Hematopoietic multipotent progenitor cell treated with erythropoietin and hydrocortisone succinate and interleukin-3 and kit ligand, for 6 days (in vitro differentiated cells): ENCODE data around the gene GMPR2.
A peak's percentile ranks its signal among the peaks of the same experiment; 100 is the strongest.
"Not testable (repeated sequence)": the region's sequence is repeated elsewhere in the genome, so short reads cannot be mapped to it uniquely, and the experiment has no call there.

ENCODE experiments used
- DNase-seq: peaks from one replicate; pipeline ENCODE4 v3.0.0-alpha.2; 2015

The GMPR2 gene

DNA sequence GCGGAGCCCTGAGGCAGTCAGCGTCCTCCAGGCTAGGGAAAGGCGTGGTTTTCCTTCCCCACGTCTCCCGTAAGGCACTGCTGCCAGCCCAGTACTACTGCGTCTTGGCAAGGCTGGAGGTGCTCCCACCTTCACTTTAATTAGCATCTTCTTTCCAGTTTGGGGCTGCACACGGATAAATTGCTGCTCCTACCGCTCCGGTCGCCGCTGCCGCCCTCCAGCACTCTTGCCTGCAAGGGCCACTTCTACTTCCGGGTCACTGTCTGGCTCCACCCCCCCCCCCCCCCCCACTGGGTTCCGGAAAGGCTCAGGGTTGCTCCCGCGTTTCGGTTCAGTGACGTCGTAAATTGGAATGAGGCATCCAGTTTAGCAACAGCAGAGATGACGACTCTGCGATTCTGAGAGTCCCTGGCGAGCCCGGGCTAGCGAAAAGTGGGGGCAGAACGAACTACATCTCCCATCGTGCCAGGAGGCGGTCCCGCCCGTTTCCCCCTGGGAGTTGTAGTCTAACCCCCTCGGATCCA, 546 bp upstream of the GMPR2 start, which contains the start of gene NEDD8:
Gene NEDD8 (minus strand): TSS at position 247 of the 524 bp plus-strand sequence. CDS start 100 bp downstream, at position 147.
- DNase-seq: peak; percentile 96

GRCh38 chr14:24233538-24233866, 773 bp downstream of the GMPR2 start:
- peak; percentile 27 for DNase-seq

DNA sequence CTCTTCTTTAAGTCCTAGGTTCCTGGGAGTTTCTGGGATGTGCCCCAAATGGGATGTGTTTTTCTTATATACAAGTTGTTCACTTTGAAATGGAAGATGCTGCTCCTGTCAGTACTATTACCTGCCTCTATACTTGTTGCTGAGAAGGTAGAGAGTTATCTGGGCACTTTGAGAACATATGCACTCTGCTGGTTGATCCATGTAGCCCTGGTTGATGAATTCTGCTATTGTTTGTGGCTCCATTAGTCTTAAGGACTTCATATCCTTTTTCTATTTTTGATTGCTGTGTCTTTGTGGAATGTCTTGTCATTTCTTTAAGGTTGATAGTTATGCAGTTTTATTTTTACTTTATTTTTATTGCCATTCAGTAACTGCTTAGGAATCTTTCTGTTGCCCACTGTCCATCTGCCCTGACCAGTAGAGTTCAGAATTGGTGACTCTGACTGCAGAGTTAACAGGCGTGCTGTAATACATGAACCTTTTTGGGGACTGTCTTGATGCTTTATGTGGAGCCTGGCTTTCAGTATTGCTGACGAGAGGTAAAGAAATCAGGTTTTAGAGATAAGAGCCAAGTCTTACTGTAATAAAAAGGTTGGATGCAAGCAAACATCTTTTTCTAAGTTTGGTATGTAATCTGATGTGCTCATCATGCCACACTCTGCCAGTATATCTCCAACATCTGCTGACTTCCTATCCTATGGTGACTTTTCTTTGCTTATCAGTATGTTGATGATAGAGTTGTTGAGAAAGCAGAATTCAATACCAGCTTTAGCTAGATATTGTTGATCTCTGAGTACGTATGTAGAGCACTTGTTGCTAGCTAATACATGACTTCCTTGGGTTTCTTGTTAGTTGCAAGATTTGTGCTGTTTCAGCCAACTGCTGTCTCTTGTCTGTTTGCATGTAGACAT, 1.6 kb downstream of the GMPR2 start:
- DNase-seq: peak; percentile 60

DNA sequence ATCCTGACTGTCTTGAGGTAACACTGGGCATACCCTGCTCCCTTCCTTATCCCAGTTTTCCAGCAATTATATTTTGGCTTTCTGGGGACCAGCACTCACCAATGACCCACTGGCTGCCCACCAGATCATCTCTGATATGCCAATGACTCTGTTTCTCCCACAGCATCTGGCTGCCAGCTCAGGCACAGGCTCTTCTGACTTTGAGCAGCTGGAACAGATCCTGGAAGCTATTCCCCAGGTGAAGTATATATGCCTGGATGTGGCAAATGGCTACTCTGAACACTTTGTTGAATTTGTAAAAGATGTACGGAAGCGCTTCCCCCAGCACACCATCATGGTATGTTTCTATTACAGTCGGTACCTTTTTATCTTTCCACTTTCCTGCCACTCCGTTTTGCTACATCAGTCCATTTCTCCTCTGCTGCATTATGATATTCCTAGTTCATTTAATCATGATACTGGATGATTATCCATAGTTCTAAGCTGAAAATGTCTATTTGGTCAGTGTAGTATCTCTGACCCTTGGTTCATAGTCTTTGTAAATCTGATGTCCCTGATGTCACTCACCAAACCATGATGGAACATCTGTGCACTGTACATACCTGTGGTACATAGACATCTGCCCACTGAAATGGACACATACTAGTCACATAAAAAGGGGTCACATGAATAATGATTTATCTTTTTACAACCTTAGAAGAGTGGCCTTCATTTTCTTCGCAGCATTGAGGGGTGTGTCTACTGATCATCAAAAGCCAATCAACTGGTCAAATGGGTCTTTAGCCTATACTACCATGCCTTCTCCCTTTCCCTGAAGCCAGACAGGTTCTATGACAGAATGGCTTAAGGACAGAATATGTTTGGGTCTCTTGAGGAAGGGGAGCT, 3.3 kb downstream of the GMPR2 start:
- DNase-seq: no peak

DNA sequence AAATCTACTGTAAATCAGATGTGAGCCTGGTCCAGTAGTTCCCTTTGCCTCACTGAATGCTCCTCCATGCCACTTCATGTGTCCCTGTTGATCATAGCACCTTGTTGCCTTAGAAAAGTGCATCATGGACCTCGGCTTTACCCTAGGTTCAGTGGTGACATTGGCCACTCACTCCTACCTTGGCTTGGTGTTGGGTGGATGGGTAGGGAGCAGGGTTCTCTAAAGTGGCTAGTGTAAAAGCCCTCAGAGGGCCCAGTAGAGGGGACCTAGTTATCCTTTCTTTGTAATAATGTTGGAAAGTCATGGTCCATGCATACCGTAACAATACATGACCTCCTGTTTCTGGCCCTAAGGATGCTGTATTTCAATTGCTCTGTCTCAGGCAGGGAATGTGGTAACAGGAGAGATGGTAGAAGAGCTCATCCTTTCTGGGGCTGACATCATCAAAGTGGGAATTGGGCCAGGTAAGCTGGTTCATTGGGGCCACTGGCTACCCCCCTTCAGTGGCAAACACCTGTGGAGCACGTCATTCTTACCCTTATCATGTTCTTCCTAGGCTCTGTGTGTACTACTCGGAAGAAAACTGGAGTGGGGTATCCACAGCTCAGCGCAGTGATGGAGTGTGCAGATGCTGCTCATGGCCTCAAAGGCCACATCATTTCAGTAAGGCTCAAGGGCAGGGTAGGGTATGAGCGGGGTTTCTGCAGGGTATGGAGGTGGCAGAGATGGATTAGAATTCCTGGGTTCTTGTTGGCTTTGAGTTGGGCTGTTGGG, 4.1 kb downstream of the GMPR2 start:
- DNase-seq: no peak

DNA sequence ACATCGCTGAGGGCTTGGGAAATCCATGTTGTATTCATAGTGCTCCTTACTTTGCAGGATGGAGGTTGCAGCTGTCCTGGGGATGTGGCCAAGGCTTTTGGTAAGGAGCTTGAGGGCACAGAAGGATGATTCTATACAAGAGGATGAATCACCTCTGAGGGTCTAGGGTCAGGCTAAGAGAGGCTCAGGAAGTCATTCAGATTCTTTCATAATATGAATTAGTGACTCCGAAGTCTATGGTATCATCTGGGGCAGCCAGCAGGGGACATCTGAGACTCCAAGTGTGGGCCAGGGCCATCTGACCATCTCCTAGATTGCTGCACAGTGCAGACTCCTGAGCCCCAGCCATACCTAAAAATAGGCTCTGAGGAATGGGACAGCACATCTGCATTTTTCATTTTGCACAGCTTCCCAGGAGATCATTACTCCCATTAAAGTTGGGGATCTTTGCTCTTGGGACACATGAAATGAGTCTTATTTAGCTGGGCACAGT, 4.8 kb downstream of the GMPR2 start:
- DNase-seq: no peak

GRCh38 chr14:24238123-24238522, 5.4 kb downstream of the GMPR2 start:
- DNase-seq: no peak

DNA sequence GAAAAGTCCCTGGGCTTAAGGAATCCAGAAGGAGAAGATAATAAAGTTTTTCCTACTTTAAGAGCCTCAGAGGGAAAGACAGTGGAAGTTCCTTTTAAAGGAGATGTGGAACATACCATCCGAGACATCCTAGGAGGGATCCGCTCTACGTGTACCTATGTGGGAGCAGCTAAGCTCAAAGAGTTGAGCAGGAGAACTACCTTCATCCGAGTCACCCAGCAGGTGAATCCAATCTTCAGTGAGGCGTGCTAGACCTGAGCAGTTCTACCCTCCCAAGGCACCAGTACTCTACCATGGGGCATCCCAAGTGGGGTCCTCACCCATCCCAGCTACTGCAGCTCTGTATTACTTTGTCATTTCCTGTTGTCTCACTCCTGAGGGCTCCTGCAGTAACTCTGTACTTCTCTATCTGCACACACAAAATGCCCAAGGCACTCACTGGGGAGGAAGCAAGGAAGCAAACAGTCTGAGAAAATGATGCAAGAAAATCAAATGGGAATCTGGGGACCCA, 5.9 kb downstream of the GMPR2 start:
- DNase-seq: no peak

- DNase-seq: no peak
These were observed 7.6 kb downstream of the GMPR2 start for GRCh38 chr14:24240110-24240918.

- peak; percentile 98 for DNase-seq
These were observed 9.2 kb downstream of the GMPR2 start for GRCh38 chr14:24241829-24242443.

DNA sequence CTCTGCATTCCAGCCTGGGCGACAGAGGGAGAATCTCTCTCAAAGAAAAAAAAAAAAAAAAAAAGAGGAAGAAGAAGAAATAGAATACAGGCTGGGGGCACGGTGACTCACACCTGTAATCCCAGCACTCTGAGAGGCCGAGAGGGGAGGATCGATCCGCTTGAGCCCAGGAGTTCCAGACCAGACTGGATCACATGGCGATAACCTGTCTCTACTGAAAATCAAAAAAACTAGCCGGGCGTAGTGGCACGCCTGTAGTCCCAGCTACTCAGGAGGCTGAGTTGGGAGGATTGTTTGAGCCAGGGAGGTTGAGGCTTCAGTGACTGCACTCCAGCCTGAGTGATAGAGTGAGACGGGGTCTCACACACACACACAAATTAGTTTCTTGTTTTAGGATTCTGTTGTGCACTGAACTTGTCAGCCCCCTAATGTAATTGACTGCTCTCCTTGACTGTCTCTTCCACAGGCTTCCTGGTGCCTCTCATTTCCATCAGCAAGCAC, 10.7 kb downstream of the GMPR2 start:
- no peak for DNase-seq

- DNase-seq: not testable (repeated sequence)
These were observed 12.6 kb downstream of the GMPR2 start for GRCh38 chr14:24245350-24245749.

DNA sequence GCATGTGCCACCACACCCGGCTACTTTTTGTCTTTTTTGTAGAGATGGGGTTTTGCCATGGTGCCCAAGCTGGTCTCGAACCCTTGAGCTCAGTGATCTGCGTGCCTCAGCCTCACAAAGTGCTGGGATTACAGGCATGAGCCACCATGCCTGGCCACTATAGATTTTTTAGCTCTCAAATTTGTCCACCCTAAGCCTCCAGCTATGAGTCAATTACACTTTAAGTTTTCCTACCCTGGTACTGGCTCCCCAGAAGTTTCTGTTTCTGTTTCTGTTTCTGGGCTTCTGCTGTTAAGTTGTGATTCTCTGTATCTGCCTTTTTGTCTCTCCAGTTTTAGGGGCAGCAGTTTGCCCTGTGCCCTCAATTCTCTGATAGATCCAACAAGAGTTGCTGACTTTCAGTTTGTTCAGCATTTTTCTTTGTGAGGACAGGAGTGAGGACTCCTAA, 14.1 kb downstream of the GMPR2 start:
- DNase-seq: peak; percentile 36

- DNase-seq: peak; percentile 66
These were observed 14.7 kb downstream of the GMPR2 start for GRCh38 chr14:24247422-24247821.

GRCh38 chr14:24249230-24250021, 16.7 kb downstream of the GMPR2 start:
- no peak for DNase-seq

DNA sequence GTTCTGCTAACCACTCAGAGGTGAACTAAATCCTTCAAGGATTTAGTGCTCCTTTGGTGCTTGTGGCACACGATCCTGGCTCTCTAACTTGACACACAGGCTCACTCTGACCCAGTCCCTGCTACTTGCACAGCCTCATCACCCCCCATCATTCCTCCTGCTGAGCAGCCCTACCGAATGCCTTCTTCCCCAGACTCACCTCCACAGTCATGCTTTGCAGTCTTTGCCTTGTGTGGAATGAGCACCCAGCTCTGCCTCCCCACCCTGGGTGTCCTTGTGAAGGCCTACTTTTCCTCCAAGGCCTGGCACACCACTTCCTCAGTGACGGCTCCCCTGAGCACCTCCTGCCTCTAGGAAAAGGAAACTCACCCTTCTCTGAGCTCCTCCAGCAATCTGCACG, 17.6 kb downstream of the GMPR2 start:
- DNase-seq: no peak

DNA sequence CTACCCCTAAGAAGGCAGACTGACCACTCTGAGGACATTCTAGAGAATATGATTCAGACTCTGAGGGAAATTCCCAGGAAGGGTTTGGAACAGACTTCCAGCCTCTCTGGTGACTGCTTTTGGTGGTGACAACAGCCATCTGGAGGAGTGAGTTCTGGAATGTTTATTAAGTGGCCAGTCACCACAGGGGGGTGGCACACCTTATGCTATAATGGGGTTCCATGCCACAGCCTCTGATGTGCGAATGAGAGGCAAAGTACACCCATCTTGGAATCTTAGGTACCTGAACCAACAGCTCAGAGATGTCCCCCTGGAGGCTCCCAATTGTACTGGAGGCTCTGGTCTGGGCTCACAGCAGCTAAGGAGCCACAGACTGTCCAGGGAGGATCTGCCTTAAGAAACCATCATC, 19.2 kb downstream of the GMPR2 start:
- no peak for DNase-seq

DNA sequence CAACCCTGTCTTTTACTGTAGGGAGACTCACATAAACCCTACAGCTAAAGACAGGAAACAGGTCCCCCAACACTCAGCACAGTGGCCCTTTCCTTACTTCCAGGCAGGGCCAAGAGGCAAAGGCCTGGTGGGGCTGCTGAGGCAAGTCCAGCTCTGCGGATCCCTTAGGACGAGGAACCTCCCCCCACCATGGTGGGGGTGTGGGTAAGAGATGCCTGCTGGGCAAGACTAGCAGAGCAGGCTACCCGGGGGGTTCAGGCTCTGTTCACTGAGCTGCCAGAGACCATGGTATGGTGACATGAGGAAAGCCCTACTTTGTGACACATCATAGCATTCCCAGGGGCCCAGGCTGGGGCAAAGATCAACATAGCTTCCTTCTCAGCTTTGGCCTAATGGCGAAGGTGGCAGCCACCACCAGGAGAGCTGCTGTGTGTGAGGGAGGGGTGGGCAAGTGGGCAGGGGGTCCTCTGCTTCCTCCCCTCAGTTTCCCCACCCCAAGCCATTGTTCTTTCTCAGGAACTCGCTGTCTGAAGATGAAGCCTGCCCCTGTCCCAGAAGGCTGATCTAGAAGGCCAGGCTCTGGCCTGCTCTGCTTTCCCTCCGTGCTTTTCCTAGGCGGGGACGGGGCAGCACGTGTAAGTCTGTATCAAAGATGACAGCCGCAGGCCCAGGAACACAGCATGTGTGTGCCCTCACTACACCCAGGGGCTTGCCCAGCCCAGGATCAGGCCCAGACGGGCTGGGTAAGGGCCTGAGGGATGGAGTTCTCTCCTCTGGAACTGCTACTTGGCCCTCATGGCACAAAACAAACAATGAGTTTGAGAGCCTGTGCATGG, 19.8 kb downstream of the GMPR2 start:
- DNase-seq: no peak

- DNase-seq: no peak
These were observed 21.2 kb downstream of the GMPR2 start for GRCh38 chr14:24253936-24254335.
